Type B pancreatic cell (in vitro differentiated cells): ENCODE data around the gene PRICKLE2. TPM values are rescaled to one million over a fixed set of nuclear protein-coding genes. Genes with fewer than 3 reads are reported as not detected.

Source experiments
- DNase-seq: peaks from one replicate; pipeline ENCODE4 v3.0.0; 2021; ENCODE audit warnings: mixed read lengths; ENCODE audit not compliant: unreplicated experiment; ENCODE audit errors: extremely low spot score
- H3K27ac Mint-ChIP-seq: 2 replicates; pipeline ENCODE4 v1.8.0; 2021; ENCODE audit warnings: mild to moderate bottlenecking, mixed read lengths
- H3K27me3 Mint-ChIP-seq: 2 replicates; pipeline ENCODE4 v1.8.0; 2021; ENCODE audit warnings: mixed read lengths
- H3K36me3 Mint-ChIP-seq: 2 replicates; pipeline ENCODE4 v1.8.0; 2021; ENCODE audit warnings: mixed read lengths
- H3K4me1 Mint-ChIP-seq: one replicate; pipeline ENCODE4 v1.8.0; 2021; ENCODE audit warnings: mixed read lengths; ENCODE audit not compliant: unreplicated experiment
- H3K4me3 Mint-ChIP-seq: 2 replicates; pipeline ENCODE4 v1.8.0; 2021; ENCODE audit warnings: mild to moderate bottlenecking, mixed read lengths
- H3K9me3 Mint-ChIP-seq: 2 replicates; pipeline ENCODE4 v1.8.0; 2021; ENCODE audit warnings: mixed read lengths
- CTCF ChIP-seq: fragments of 200-600 bp; sonication (generic); conservative IDR thresholded peaks from 2 replicates; pipeline ENCODE4 v1.5.0; 2021; ENCODE audit warnings: antibody characterized with exemption, mild to moderate bottlenecking
- total RNA-seq: library from RNA; stranded (reverse); gene quantifications from 2 replicates; pipeline ENCODE4 v1.2.1, GENCODE V29; 2021; ENCODE audit warnings: low replicate concordance

PRICKLE2 gene
- total RNA-seq, 1 donor from 2014 or later = 23.6 TPM

- DNase-seq = no peak
- TF ChIP-seq CTCF = no peak
- H3K27ac Mint-ChIP-seq = peak overlapping the region; percentile 4
- H3K4me1 Mint-ChIP-seq = peaks cover 53% of the 10 kb centered on the region
- no peaks in the 10 kb centered on the region for H3K36me3 Mint-ChIP-seq
- no peaks in the 10 kb centered on the region for H3K27me3 Mint-ChIP-seq
- peaks cover 14% of the 10 kb centered on the region for H3K9me3 Mint-ChIP-seq
- H3K4me3 Mint-ChIP-seq = no peak overlapping the region
Observed at GRCh38 chr3:64086479-64087252, 138.6 kb downstream of the PRICKLE2 start.

- Mint-ChIP-seq H3K27me3 (no peaks in the 10 kb centered on the region), H3K4me1 (peaks cover 46% of the 10 kb centered on the region), H3K9me3 (peaks cover 14% of the 10 kb centered on the region), H3K36me3 (no peaks in the 10 kb centered on the region), H3K4me3 (no peak overlapping the region), H3K27ac (no peak overlapping the region)
- DNase-seq = no peak
- TF ChIP-seq CTCF = no peak
Observed at GRCh38 chr3:64084640-64085039, 140.6 kb downstream of the PRICKLE2 start.

DNA sequence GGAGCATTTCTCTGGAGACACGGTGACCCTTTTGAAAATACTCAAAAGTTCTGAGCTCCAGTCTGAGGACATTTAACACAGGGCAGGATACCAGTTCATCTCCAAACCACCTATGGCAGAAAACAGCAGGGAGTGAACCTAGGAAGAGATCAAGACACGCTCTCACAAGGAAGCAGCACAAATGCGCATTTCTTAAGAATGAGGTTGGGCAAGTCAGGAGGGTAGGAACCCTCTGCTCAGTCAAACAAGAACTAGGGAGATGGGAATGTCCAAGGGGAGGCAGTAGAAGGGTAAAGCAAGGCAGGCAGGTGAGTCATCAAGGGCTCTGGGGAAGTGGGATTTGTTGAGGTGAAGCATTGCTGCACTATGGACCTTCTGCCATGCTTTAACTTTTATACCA lies 141.7 kb downstream of the PRICKLE2 start:
- TF ChIP-seq CTCF = no peak
- H3K27me3 Mint-ChIP-seq = no peaks in the 10 kb centered on the region
- H3K4me1 Mint-ChIP-seq = peaks cover 45% of the 10 kb centered on the region
- H3K36me3 Mint-ChIP-seq = no peaks in the 10 kb centered on the region
- no peak for DNase-seq
- peaks cover 14% of the 10 kb centered on the region for H3K9me3 Mint-ChIP-seq
- no peak overlapping the region for H3K4me3 Mint-ChIP-seq
- peak overlapping the region; percentile 34 for H3K27ac Mint-ChIP-seq

GRCh38 chr3:64082961-64083541 lies 142.2 kb downstream of the PRICKLE2 start:
- no peak overlapping the region for H3K27ac Mint-ChIP-seq
- DNase-seq = no peak
- H3K36me3 Mint-ChIP-seq = no peaks in the 10 kb centered on the region
- no peak overlapping the region for H3K4me3 Mint-ChIP-seq
- peaks cover 14% of the 10 kb centered on the region for H3K9me3 Mint-ChIP-seq
- peaks cover 3% of the 10 kb centered on the region for H3K27me3 Mint-ChIP-seq
- peaks cover 43% of the 10 kb centered on the region for H3K4me1 Mint-ChIP-seq
- TF ChIP-seq CTCF = no peak

- H3K27ac Mint-ChIP-seq = no peak overlapping the region
Observed at GRCh38 chr3:64082411-64082810, 142.9 kb downstream of the PRICKLE2 start.

More at GRCh38 chr3:64082411-64082810, 142.9 kb downstream of the PRICKLE2 start:
- Mint-ChIP-seq H3K4me3 (no peak overlapping the region), H3K9me3 (peaks cover 14% of the 10 kb centered on the region), H3K4me1 (peaks cover 43% of the 10 kb centered on the region), H3K27me3 (peaks cover 3% of the 10 kb centered on the region), H3K36me3 (no peaks in the 10 kb centered on the region)
- no peak for DNase-seq
- TF ChIP-seq CTCF = no peak
